ENCODE data around the gene FRMPD2. TPM values are rescaled to one million over a fixed set of nuclear protein-coding genes. Genes with fewer than 3 reads are reported as not detected.

Gene FRMPD2
- total RNA-seq, 1 donor from 2014 or later: not detected

GRCh38 chr10:48296576-48297098 is 22.1 kb upstream of the FRMPD2 start:
- TF ChIP-seq, protein P1, sequence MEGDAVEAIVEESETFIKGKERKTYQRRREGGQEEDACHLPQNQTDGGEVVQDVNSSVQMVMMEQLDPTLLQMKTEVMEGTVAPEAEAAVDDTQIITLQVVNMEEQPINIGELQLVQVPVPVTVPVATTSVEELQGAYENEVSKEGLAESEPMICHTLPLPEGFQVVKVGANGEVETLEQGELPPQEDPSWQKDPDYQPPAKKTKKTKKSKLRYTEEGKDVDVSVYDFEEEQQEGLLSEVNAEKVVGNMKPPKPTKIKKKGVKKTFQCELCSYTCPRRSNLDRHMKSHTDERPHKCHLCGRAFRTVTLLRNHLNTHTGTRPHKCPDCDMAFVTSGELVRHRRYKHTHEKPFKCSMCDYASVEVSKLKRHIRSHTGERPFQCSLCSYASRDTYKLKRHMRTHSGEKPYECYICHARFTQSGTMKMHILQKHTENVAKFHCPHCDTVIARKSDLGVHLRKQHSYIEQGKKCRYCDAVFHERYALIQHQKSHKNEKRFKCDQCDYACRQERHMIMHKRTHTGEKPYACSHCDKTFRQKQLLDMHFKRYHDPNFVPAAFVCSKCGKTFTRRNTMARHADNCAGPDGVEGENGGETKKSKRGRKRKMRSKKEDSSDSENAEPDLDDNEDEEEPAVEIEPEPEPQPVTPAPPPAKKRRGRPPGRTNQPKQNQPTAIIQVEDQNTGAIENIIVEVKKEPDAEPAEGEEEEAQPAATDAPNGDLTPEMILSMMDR (IDR thresholded peaks at IDR 0.05): no peak
- intact Hi-C loops (cut with DNase I): no loop called here
- Histone ChIP-seq H3K4me1 (no peaks in the 10 kb centered on the region), H3K27me3 (no peaks in the 10 kb centered on the region), H3K4me3 (no peak overlapping the region), H3K36me3 (no peaks in the 10 kb centered on the region), H3K9me3 (no peaks in the 10 kb centered on the region), H3K27ac (no peak overlapping the region)
- DNase-seq (ENCODE audit: low spot score in 2 of 2): no peak

DNA sequence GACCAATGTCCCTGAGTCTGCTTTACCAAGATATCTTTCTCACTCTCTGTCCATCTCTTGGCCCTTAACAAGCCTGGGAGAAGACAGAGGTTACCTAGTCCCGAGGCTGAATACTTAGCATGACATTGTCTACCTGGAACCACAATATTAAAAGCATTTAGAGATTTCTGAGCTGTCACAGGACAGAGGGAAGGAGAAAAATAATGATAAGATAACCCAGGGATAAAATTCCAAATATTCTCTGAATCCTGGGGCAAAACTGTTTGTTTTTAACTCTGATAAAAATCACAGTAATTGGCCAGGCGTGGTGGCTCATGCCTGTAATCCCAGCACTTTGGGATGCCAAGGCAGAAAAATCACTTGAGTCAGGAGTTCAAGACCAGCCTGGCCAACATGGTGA is 19.9 kb upstream of the FRMPD2 start:
- Histone ChIP-seq H3K9me3 (no peaks in the 10 kb centered on the region), H3K27ac (no peak overlapping the region), H3K27me3 (no peaks in the 10 kb centered on the region), H3K4me3 (no peak overlapping the region), H3K36me3 (no peaks in the 10 kb centered on the region), H3K4me1 (no peaks in the 10 kb centered on the region)
- no peak for DNase-seq (ENCODE audit: low spot score in 2 of 2)
- TF ChIP-seq, protein P1 (IDR thresholded peaks at IDR 0.05): no peak
- intact Hi-C loops (cut with DNase I): no loop called here

GRCh38 chr10:48292616-48293015 is 18.1 kb upstream of the FRMPD2 start:
- TF ChIP-seq, protein P1 (IDR thresholded peaks at IDR 0.05): no peak
- Histone ChIP-seq H3K4me1 (no peaks in the 10 kb centered on the region), H3K9me3 (no peaks in the 10 kb centered on the region), H3K27ac (no peak overlapping the region), H3K4me3 (no peak overlapping the region), H3K36me3 (no peaks in the 10 kb centered on the region), H3K27me3 (no peaks in the 10 kb centered on the region)
- no peak for DNase-seq (ENCODE audit: low spot score in 2 of 2)
- intact Hi-C loops (cut with DNase I): no loop called here

GRCh38 chr10:48291190-48291589 is 16.7 kb upstream of the FRMPD2 start:
- TF ChIP-seq, protein P1 (IDR thresholded peaks at IDR 0.05): no peak
- no peak for DNase-seq (ENCODE audit: low spot score in 2 of 2)
- H3K4me1 ChIP-seq: no peaks in the 10 kb centered on the region
- no peaks in the 10 kb centered on the region for H3K9me3 ChIP-seq
- no peaks in the 10 kb centered on the region for H3K36me3 ChIP-seq
- no peak overlapping the region for H3K27ac ChIP-seq
- H3K4me3 ChIP-seq: no peak overlapping the region
- intact Hi-C loops (cut with DNase I): no loop called here
- H3K27me3 ChIP-seq: no peaks in the 10 kb centered on the region

- Histone ChIP-seq H3K4me3 (no peak overlapping the region), H3K9me3 (no peaks in the 10 kb centered on the region), H3K27me3 (no peaks in the 10 kb centered on the region), H3K4me1 (no peaks in the 10 kb centered on the region), H3K36me3 (no peaks in the 10 kb centered on the region), H3K27ac (no peak overlapping the region)
- DNase-seq (ENCODE audit: low spot score in 2 of 2): no peak
- TF ChIP-seq, protein P1 (IDR thresholded peaks at IDR 0.05): no peak
- intact Hi-C loops (cut with DNase I): no loop called here
Observed at GRCh38 chr10:48290286-48290685, 15.8 kb upstream of the FRMPD2 start.

All from ascending aorta (tissue), 2 donors.